ENCODE results near the gene SEMA6A. TPM values are rescaled to one million over a fixed set of nuclear protein-coding genes. Genes with fewer than 3 reads are reported as not detected.

Gene SEMA6A
- total and polyA plus RNA-seq, 4 donors = 3.7 to 11.4 (median 5.6) TPM

DNA sequence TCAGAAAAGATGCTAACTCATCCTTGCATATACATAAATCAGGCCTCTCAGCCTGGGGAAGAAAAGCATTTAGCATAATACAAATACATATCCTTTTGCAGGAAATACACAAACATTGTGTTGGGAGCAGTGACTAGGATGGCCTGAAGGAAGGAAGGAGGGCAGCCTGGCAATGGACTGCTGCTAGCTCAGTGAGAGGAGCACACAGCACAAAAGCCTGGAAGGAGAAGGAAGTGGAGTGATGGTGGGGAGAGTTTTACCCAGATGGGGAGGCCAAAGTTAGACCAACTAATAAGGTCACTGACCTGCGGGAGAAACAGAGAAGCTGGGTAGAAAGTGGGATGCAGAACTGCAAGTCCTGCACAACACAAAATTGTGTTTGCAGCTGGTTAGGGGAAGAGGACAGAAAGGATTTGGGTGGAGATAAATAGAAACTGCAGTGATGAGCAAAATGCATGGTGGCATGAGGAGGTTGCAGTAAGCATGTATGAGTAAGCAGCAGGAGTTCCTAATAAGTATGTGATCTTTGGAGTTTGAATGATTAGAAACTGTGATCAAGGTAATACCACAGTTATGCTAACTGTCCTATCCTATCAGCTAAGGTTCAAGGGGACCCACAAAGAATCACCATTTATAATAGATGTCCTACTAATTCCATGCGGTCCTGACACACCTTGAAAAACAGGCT is 39.5 kb downstream of the SEMA6A start:
- Histone ChIP-seq H3K27me3 (ENCODE audit: control insufficient read depth in 4 of 4, insufficient read depth in 4 of 4, low read length in 3 of 4) (no peaks in the 10 kb centered on the region), H3K27ac (ENCODE audit: low read depth in 1 of 2, low read length in 2 of 2) (no peak overlapping the region), H3K9ac (ENCODE audit: low read depth in 1 of 2, low read length in 2 of 2) (no peak overlapping the region), H3K4me3 (ENCODE audit: low read depth in 1 of 3, low read length in 3 of 3) (no peak overlapping the region), H3K4me1 (ENCODE audit: control insufficient read depth in 4 of 4, insufficient read depth in 4 of 4, low read length in 3 of 4) (peaks cover 0 to 2% (median 0%) of the 10 kb centered on the region in 4 donors), H3K36me3 (ENCODE audit: control insufficient read depth in 4 of 4, insufficient read depth in 3 of 4, low read depth in 1 of 4, low read length in 3 of 4) (no peaks in the 10 kb centered on the region), H3K9me3 (ENCODE audit: control insufficient read depth in 4 of 4, low read length in 3 of 4) (no peaks in the 10 kb centered on the region)
- WGBS = 85% methylated on average over 2 of the region's 2 CpGs
- DNase-seq (ENCODE audit: low spot score) = no peak
- TF ChIP-seq YY1 (IDR thresholded peaks at IDR 0.05) (no peak), FOXA2 (IDR thresholded peaks at IDR 0.05) (no peak), EGR1 (IDR thresholded peaks at IDR 0.05; ENCODE audit: low read depth in 2 of 2) (no peak), HNF4G (IDR thresholded peaks at IDR 0.05) (no peak), HNF4A (conservative IDR thresholded peaks at IDR 0.05) (no peak)
- TF ChIP-seq, protein P1, sequence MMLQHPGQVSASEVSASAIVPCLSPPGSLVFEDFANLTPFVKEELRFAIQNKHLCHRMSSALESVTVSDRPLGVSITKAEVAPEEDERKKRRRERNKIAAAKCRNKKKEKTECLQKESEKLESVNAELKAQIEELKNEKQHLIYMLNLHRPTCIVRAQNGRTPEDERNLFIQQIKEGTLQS (IDR thresholded peaks at IDR 0.05) = no peak
- TF ChIP-seq, protein P2, sequence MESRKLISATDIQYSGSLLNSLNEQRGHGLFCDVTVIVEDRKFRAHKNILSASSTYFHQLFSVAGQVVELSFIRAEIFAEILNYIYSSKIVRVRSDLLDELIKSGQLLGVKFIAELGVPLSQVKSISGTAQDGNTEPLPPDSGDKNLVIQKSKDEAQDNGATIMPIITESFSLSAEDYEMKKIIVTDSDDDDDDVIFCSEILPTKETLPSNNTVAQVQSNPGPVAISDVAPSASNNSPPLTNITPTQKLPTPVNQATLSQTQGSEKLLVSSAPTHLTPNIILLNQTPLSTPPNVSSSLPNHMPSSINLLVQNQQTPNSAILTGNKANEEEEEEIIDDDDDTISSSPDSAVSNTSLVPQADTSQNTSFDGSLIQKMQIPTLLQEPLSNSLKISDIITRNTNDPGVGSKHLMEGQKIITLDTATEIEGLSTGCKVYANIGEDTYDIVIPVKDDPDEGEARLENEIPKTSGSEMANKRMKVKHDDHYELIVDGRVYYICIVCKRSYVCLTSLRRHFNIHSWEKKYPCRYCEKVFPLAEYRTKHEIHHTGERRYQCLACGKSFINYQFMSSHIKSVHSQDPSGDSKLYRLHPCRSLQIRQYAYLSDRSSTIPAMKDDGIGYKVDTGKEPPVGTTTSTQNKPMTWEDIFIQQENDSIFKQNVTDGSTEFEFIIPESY (IDR thresholded peaks at IDR 0.05) = no peak

DNA sequence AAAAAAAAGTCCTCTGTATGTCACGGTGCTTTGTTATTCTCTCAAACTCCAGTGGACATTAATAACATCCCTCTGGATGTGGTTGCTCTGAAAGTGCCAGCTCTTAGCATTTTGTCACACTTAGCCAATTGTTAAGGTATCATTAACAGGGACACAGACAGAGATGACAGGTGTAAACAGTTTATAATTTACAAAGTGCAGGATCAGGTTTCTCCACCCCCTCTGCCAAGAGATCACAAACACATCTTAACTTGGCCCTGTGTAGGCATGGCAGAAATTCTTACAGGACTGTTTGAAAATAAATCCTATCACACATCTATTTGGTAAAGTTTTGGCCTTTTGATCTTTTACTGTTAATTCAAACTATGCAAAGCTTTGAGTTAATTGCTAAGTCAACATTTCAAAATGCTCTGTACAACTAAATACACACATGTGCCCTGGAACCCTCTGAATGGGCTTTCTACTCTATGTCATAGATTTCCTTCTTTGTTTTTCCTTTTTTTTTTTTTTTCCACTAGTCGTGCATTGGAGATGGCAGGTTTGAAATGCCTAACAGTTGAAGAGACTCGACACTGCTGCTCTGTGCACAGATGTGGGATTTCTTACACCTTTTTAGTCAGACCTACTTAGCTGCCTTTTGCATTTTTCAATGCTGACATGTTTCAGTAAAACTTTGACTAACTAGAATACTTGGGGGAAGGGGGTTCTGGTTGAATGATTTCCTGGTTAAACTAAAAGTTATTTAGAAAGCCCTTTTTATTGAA is 41.7 kb downstream of the SEMA6A start:
- no peak for DNase-seq (ENCODE audit: low spot score)
- Histone ChIP-seq H3K36me3 (ENCODE audit: control insufficient read depth in 4 of 4, insufficient read depth in 3 of 4, low read depth in 1 of 4, low read length in 3 of 4) (no peaks in the 10 kb centered on the region), H3K27me3 (ENCODE audit: control insufficient read depth in 4 of 4, insufficient read depth in 4 of 4, low read length in 3 of 4) (no peaks in the 10 kb centered on the region), H3K4me3 (ENCODE audit: low read depth in 1 of 3, low read length in 3 of 3) (no peak overlapping the region), H3K27ac (ENCODE audit: low read depth in 1 of 2, low read length in 2 of 2) (no peak overlapping the region), H3K9me3 (ENCODE audit: control insufficient read depth in 4 of 4, low read length in 3 of 4) (no peaks in the 10 kb centered on the region), H3K4me1 (ENCODE audit: control insufficient read depth in 4 of 4, insufficient read depth in 4 of 4, low read length in 3 of 4) (peaks cover 2 to 8% (median 6%) of the 10 kb centered on the region in 4 donors), H3K9ac (ENCODE audit: low read depth in 1 of 2, low read length in 2 of 2) (no peak overlapping the region)
- WGBS = 51% methylated on average over 3 of the region's 3 CpGs
- TF ChIP-seq, protein P3, sequence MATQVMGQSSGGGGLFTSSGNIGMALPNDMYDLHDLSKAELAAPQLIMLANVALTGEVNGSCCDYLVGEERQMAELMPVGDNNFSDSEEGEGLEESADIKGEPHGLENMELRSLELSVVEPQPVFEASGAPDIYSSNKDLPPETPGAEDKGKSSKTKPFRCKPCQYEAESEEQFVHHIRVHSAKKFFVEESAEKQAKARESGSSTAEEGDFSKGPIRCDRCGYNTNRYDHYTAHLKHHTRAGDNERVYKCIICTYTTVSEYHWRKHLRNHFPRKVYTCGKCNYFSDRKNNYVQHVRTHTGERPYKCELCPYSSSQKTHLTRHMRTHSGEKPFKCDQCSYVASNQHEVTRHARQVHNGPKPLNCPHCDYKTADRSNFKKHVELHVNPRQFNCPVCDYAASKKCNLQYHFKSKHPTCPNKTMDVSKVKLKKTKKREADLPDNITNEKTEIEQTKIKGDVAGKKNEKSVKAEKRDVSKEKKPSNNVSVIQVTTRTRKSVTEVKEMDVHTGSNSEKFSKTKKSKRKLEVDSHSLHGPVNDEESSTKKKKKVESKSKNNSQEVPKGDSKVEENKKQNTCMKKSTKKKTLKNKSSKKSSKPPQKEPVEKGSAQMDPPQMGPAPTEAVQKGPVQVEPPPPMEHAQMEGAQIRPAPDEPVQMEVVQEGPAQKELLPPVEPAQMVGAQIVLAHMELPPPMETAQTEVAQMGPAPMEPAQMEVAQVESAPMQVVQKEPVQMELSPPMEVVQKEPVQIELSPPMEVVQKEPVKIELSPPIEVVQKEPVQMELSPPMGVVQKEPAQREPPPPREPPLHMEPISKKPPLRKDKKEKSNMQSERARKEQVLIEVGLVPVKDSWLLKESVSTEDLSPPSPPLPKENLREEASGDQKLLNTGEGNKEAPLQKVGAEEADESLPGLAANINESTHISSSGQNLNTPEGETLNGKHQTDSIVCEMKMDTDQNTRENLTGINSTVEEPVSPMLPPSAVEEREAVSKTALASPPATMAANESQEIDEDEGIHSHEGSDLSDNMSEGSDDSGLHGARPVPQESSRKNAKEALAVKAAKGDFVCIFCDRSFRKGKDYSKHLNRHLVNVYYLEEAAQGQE (IDR thresholded peaks at IDR 0.05) = no peak
- TF ChIP-seq, protein P2 (IDR thresholded peaks at IDR 0.05) = no peak
- TF ChIP-seq NR2F2 (IDR thresholded peaks at IDR 0.05) = no peak
- TF ChIP-seq HNF4G (IDR thresholded peaks at IDR 0.05) = no peak
- TF ChIP-seq FOXA2 (IDR thresholded peaks at IDR 0.05) = no peak
- no peak for TF ChIP-seq YY1 (IDR thresholded peaks at IDR 0.05)
- no peak for TF ChIP-seq GABPA (IDR thresholded peaks at IDR 0.05 in 1 of 2, conservative IDR thresholded peaks at IDR 0.05 in 1 of 2)
- TF ChIP-seq, protein P1 (IDR thresholded peaks at IDR 0.05) = no peak
- no peak for TF ChIP-seq TAF1 (conservative IDR thresholded peaks at IDR 0.05)
- no peak for TF ChIP-seq EGR1 (IDR thresholded peaks at IDR 0.05; ENCODE audit: low read depth in 2 of 2)
- TF ChIP-seq, protein P4, sequence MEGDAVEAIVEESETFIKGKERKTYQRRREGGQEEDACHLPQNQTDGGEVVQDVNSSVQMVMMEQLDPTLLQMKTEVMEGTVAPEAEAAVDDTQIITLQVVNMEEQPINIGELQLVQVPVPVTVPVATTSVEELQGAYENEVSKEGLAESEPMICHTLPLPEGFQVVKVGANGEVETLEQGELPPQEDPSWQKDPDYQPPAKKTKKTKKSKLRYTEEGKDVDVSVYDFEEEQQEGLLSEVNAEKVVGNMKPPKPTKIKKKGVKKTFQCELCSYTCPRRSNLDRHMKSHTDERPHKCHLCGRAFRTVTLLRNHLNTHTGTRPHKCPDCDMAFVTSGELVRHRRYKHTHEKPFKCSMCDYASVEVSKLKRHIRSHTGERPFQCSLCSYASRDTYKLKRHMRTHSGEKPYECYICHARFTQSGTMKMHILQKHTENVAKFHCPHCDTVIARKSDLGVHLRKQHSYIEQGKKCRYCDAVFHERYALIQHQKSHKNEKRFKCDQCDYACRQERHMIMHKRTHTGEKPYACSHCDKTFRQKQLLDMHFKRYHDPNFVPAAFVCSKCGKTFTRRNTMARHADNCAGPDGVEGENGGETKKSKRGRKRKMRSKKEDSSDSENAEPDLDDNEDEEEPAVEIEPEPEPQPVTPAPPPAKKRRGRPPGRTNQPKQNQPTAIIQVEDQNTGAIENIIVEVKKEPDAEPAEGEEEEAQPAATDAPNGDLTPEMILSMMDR (IDR thresholded peaks at IDR 0.05; ENCODE audit: low read depth, low read length, missing input control) = no peak
- no peak for TF ChIP-seq JUND (IDR thresholded peaks at IDR 0.05)
- no peak for TF ChIP-seq RAD21 (IDR thresholded peaks at IDR 0.05)
- no peak for TF ChIP-seq SP1 (IDR thresholded peaks at IDR 0.05)
- TF ChIP-seq, protein P5, sequence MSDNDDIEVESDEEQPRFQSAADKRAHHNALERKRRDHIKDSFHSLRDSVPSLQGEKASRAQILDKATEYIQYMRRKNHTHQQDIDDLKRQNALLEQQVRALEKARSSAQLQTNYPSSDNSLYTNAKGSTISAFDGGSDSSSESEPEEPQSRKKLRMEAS (IDR thresholded peaks at IDR 0.05) = no peak
- TF ChIP-seq HNF4A (conservative IDR thresholded peaks at IDR 0.05) = no peak
- TF ChIP-seq FOXA1 (IDR thresholded peaks at IDR 0.05) = no peak

Measured in liver (tissue), 9 donors.